Fibroblast of lung (primary cell): ENCODE measurements around the gene GET4.

ENCODE experiments used
- EZH2 ChIP-seq: IDR thresholded peaks from 2 replicates; pipeline ENCODE4 v1.5.1; 2012; ENCODE audit warnings: low read length, control low read depth, mild to moderate bottlenecking; ENCODE audit errors: missing control alignments
- TF ChIP-seq, protein P1 (sequence below), 2 donors: IDR thresholded peaks in 1 of 2; conservative IDR thresholded peaks in 1 of 2; 1 replicate in 1 of 2; 2 replicates in 1 of 2; pipeline ENCODE4 v1.5.1; 2011 to 2012; ENCODE audit warnings: low read length in 2 of 2, control low read depth in 1 of 2, inconsistent platforms in 1 of 2, low read depth in 1 of 2, mild to moderate bottlenecking in 1 of 2

- no peak for TF ChIP-seq EZH2
- TF ChIP-seq, protein P1, sequence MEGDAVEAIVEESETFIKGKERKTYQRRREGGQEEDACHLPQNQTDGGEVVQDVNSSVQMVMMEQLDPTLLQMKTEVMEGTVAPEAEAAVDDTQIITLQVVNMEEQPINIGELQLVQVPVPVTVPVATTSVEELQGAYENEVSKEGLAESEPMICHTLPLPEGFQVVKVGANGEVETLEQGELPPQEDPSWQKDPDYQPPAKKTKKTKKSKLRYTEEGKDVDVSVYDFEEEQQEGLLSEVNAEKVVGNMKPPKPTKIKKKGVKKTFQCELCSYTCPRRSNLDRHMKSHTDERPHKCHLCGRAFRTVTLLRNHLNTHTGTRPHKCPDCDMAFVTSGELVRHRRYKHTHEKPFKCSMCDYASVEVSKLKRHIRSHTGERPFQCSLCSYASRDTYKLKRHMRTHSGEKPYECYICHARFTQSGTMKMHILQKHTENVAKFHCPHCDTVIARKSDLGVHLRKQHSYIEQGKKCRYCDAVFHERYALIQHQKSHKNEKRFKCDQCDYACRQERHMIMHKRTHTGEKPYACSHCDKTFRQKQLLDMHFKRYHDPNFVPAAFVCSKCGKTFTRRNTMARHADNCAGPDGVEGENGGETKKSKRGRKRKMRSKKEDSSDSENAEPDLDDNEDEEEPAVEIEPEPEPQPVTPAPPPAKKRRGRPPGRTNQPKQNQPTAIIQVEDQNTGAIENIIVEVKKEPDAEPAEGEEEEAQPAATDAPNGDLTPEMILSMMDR (conservative IDR thresholded peaks at IDR 0.05 in 1 of 2, IDR thresholded peaks at IDR 0.05 in 1 of 2; ENCODE audit: low read depth in 1 of 2, low read length in 2 of 2), result no peak
Observed at GRCh38 chr7:918441-919113, 42.2 kb downstream of the GET4 start.
